Measurements from ENCODE around the gene CCNDBP1. TPM values are rescaled to one million over a fixed set of nuclear protein-coding genes. Genes with fewer than 3 reads are reported as not detected.
A peak's percentile ranks its signal among the peaks of the same experiment; 100 is the strongest.

Gene CCNDBP1
- total RNA-seq, 1 experiment from 2014 or later = 20.4 TPM

- Mint-ChIP-seq H3K36me3 (no peaks in the 10 kb centered on the region), H3K4me3 (no peak overlapping the region), H3K27me3 (ENCODE audit: low read depth) (no peaks in the 10 kb centered on the region), H3K9me3 (no peaks in the 10 kb centered on the region), H3K4me1 (peaks cover 11% of the 10 kb centered on the region), H3K27ac (no peak overlapping the region)
- DNase-seq (ENCODE audit: low spot score) = peak; percentile 67
- ChIA-PET POLR2A (no interaction called here), CTCF (interaction anchor here (0.5 to 6.4 kb wide), 20 partner anchors 10 to 161 kb away, joined by 3 to 84 read pairs (median 4); partner anchors contain the start of genes CCNDBP1, TGM5, TUBGCP4 and ZSCAN29)
- TF ChIP-seq ZNF396 (CRISPR knock-in tag; IDR thresholded peaks at IDR 0.05; ENCODE audit: borderline replicate concordance) (no peak), NFYB (CRISPR knock-in tag; conservative IDR thresholded peaks at IDR 0.05; ENCODE audit: low read depth) (no peak), ZNF532 (CRISPR knock-in tag; IDR thresholded peaks at IDR 0.05; ENCODE audit: borderline replicate concordance) (no peak), PRRX2 (CRISPR knock-in tag; IDR thresholded peaks at IDR 0.05) (no peak), EMX1 (CRISPR knock-in tag; IDR thresholded peaks at IDR 0.05) (no peak), GABPB1 (CRISPR knock-in tag; IDR thresholded peaks at IDR 0.05) (no peak), ZSCAN18 (CRISPR knock-in tag; IDR thresholded peaks at IDR 0.05) (no peak), CTCF (IDR thresholded peaks at IDR 0.05) (no peak), PRDM15 (CRISPR knock-in tag; IDR thresholded peaks at IDR 0.05) (no peak), CREM (CRISPR knock-in tag; IDR thresholded peaks at IDR 0.05) (no peak), ZNF232 (CRISPR knock-in tag; IDR thresholded peaks at IDR 0.05) (no peak), STAT6 (CRISPR knock-in tag; conservative IDR thresholded peaks at IDR 0.05; ENCODE audit: low read depth) (no peak), IRF2 (CRISPR knock-in tag; IDR thresholded peaks at IDR 0.05; ENCODE audit: borderline replicate concordance, low read depth) (no peak), SMAD3 (CRISPR knock-in tag; IDR thresholded peaks at IDR 0.05; ENCODE audit: borderline replicate concordance) (no peak)
- peak; percentile 87 for ATAC-seq
Measured at GRCh38 chr15:43209059-43209824, 24.0 kb downstream of the CCNDBP1 start.

All from WTC11 (cell line).